Pancreas (tissue), 10 donors: ENCODE measurements around the gene TULP4. TPM values are rescaled to one million over a fixed set of nuclear protein-coding genes. Genes with fewer than 3 reads are reported as not detected.
A peak's percentile ranks its signal among the peaks of the same experiment; 100 is the strongest.

ENCODE experiments used
- ATAC-seq, 4 donors: fragments of 200-7000 bp; cut with Tn5 transposase; one replicate each; pipeline versions ENCODE4 v1.8.0 to v1.9.1; 2020; ENCODE audit warnings: mild to moderate bottlenecking in 4 of 4, moderate library complexity in 4 of 4
- DNase-seq, 6 donors: peaks; one replicate each; pipeline ENCODE4 v3.0.0-alpha.2; 2020
- FAIRE-seq: peaks from 2 replicates; lab custom pipeline; 2012; peaks lifted over from hg19 to GRCh38; lab: Jason Lieb, UNC
- H3K27ac ChIP-seq, 4 donors: fragments of 200-600 bp; sonication (generic); 1 replicate in 3 of 4; 2 replicates in 1 of 4; pipeline versions ENCODE4 v1.5.0 to v1.8.0; 2020
- H3K27me3 ChIP-seq, 4 donors: fragments of 200-600 bp; one replicate each; pipeline ENCODE4 v1.8.0; 2021
- H3K36me3 ChIP-seq, 3 donors: fragments of 200-600 bp; sonication (generic) in 1 of 3; one replicate each; pipeline versions ENCODE4 v1.5.0 to v1.8.0; 2020 to 2021
- H3K4me1 ChIP-seq, 3 donors: fragments of 200-600 bp; one replicate each; pipeline ENCODE4 v1.8.0; 2021
- H3K4me3 ChIP-seq, 4 donors: fragments of 200-600 bp; sonication (generic) in 2 of 4; one replicate each; pipeline versions ENCODE4 v1.5.0 to v1.8.0; 2020 to 2021
- H3K9me3 ChIP-seq, 4 donors: fragments of 200-600 bp; one replicate each; pipeline ENCODE4 v1.8.0; 2021
- CTCF ChIP-seq, 4 donors: fragments of 200-600 bp; sonication (generic) in 3 of 4; IDR thresholded peaks; one replicate each; pipeline versions ENCODE4 v1.5.0 to v1.8.0; 2021; ENCODE audit warnings: antibody characterized with exemption in 4 of 4
- WGBS, 2 donors: extraction: QIAGEN DNeasy Blood & Tissue Kit; methylation state at CpG; one replicate each; pipeline ENCODE4 v1.1.7; 2013; 5-methylcytosine and 5-hydroxymethylcytosine counted together
- intact Hi-C, 3 donors: fragments of 100-400 bp; cut with DNase I; formaldehyde crosslinking; loops; one replicate each; pipeline versions ENCODE4 v1.11.1 to v1.14.2; 2022
- polyA plus RNA-seq, 2 donors: library from polyadenylated mRNA; stranded (reverse); fragments of 200-250 nt; gene quantifications; one replicate each; pipeline ENCODE4 v1.2.3, GENCODE V29; 2013
- total RNA-seq, 6 donors: library from RNA; stranded (reverse); fragmentation: NEBNext Ultra II Directional in 4 of 6; extraction: Animal tissue kit (Norgen Biotek cat#: 25700) in 4 of 6; gene quantifications; one replicate each; pipeline versions ENCODE4 v1.2.1 to v1.2.4, GENCODE V29; 2021 to 2023
- donor health status: healthy with polysubstance abuse.
- donor health status: DM: no; HTN: no; CAD: no; lungs with moderate emphysema.
- donor health status: DM: no; HTN: no; CAD: no.
- donor health status: control.
- donor health status: control.
- donor health status: Bipolar disorder and iron deficiency.
- donor health status: DM: yes; HTN: yes; CAD: no.
- donor health status: DM: no; HTN: no; CAD: no.
- donor health status: DM: no; HTN: no; CAD: no.
- donor health status: DM: yes; HTN: yes; CAD: no.

The TULP4 gene
- total and polyA plus RNA-seq, 8 donors = 3.1 to 88.8 (median 48.0) TPM

GRCh38 chr6:158529629-158530028 is 217.4 kb downstream of the TULP4 start:
- Histone ChIP-seq H3K27me3 (no peaks in the 10 kb centered on the region), H3K4me3 (no peak overlapping the region), H3K27ac (no peak overlapping the region), H3K36me3 (no peaks in the 10 kb centered on the region), H3K4me1 (no peaks in the 10 kb centered on the region), H3K9me3 (no peaks in the 10 kb centered on the region)
- FAIRE-seq (no peak), ATAC-seq (no peak), DNase-seq (no peak)
- 77 to 83% methylated on average over 8 of the region's 8 CpGs for WGBS, 2 donors
- no peak for TF ChIP-seq CTCF (IDR thresholded peaks at IDR 0.05)
- intact Hi-C loops = no loop called here

GRCh38 chr6:158531566-158531965 is 219.3 kb downstream of the TULP4 start:
- H3K27me3 ChIP-seq = no peaks in the 10 kb centered on the region
- H3K9me3 ChIP-seq = no peaks in the 10 kb centered on the region
- H3K4me1 ChIP-seq = peaks cover 0 to 4% (median 0%) of the 10 kb centered on the region in 3 donors
- no peak for TF ChIP-seq CTCF (IDR thresholded peaks at IDR 0.05)
- H3K4me3 ChIP-seq = no peak overlapping the region
- H3K36me3 ChIP-seq = no peaks in the 10 kb centered on the region
- 77 to 93% methylated on average over 4 of the region's 4 CpGs for WGBS, 2 donors
- DNase-seq (no peak), ATAC-seq (no peak), FAIRE-seq (no peak)
- intact Hi-C loops = no loop called here
- no peak overlapping the region for H3K27ac ChIP-seq

GRCh38 chr6:158531970-158532369 is 219.7 kb downstream of the TULP4 start:
- no peak overlapping the region for H3K27ac ChIP-seq
- H3K4me1 ChIP-seq = peaks cover 0 to 4% (median 0%) of the 10 kb centered on the region in 3 donors
- ATAC-seq (no peak), FAIRE-seq (no peak), DNase-seq (no peak)
- WGBS, 2 donors = 84 to 89% methylated on average over 2 of the region's 2 CpGs
- TF ChIP-seq CTCF (IDR thresholded peaks at IDR 0.05) = no peak
- no peaks in the 10 kb centered on the region for H3K27me3 ChIP-seq
- intact Hi-C loops = no loop called here
- no peak overlapping the region for H3K4me3 ChIP-seq
- no peaks in the 10 kb centered on the region for H3K9me3 ChIP-seq
- no peaks in the 10 kb centered on the region for H3K36me3 ChIP-seq

- intact Hi-C loops = no loop called here
- TF ChIP-seq CTCF (IDR thresholded peaks at IDR 0.05) = no peak
- Histone ChIP-seq H3K27ac (peak overlapping the region in 2 of 4 donors; percentile 38 to 50), H3K27me3 (no peaks in the 10 kb centered on the region), H3K36me3 (no peaks in the 10 kb centered on the region), H3K9me3 (no peaks in the 10 kb centered on the region), H3K4me1 (peaks cover 0 to 4% (median 0%) of the 10 kb centered on the region in 3 donors), H3K4me3 (peak overlapping the region; percentile 53 to 76 (median 64))
- WGBS, 2 donors = 1% methylated on average over 63 to 75 of the region's 75 CpGs
- DNase-seq (peak; percentile 66 to 92 (median 82)), ATAC-seq (peak; percentile 86 to 92 (median 88)), FAIRE-seq (no peak)
Observed at GRCh38 chr6:158536084-158536890, 224.0 kb downstream of the TULP4 start.
